GM12865 (cell line): ENCODE results near the gene SMPX.

ENCODE experiments used
- DNase-seq: peaks from one replicate; pipeline ENCODE4 v3.0.0; 2010; ENCODE audit warnings: low read depth
- H3K4me3 ChIP-seq: 2 replicates; pipeline ENCODE4 v1.5.1; 2011; ENCODE audit warnings: mild to moderate bottlenecking, low read depth, low read length, control low read depth
- TF ChIP-seq, protein P1 (sequence below): IDR thresholded peaks from 2 replicates; pipeline ENCODE4 v1.5.1; 2011; ENCODE audit warnings: low read length, control low read depth, low read depth, inconsistent platforms; ENCODE audit not compliant: insufficient read depth; ENCODE audit errors: missing control alignments

Gene SMPX

DNA sequence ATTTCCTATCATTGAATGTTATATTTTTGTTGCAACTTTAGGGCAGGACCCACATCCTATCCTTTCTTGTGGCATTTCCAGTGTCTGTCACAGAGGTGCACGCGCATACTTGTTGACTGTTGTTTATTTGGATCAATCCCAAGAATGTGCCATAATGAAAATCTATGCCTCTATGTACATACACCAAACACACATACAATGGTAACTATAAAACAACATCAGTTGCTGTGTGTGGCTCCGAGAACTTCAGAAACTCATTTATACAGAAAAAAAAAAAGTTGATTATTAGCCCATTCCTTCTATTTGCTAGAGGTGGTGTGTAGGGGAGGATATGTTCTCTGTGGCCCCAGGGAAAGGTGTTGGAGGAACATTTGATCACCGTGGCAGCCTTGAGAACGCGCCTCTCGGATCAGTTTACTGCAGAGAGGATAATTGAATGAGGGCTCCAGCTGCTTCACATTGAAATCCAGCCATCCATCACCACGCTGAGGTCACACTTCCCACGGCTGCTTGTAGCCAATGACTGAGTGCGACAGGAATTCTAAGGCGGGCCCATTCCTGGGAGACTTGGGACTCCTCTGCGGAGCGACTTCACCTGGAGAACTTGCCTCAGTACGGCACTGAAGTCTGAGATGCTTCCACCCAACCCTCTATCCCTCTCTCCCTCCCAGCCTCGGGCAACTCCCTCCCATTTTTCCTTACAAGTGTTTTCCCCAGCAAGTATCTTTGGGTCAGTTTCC lies 19.5 kb downstream of the SMPX start:
- TF ChIP-seq, protein P1, sequence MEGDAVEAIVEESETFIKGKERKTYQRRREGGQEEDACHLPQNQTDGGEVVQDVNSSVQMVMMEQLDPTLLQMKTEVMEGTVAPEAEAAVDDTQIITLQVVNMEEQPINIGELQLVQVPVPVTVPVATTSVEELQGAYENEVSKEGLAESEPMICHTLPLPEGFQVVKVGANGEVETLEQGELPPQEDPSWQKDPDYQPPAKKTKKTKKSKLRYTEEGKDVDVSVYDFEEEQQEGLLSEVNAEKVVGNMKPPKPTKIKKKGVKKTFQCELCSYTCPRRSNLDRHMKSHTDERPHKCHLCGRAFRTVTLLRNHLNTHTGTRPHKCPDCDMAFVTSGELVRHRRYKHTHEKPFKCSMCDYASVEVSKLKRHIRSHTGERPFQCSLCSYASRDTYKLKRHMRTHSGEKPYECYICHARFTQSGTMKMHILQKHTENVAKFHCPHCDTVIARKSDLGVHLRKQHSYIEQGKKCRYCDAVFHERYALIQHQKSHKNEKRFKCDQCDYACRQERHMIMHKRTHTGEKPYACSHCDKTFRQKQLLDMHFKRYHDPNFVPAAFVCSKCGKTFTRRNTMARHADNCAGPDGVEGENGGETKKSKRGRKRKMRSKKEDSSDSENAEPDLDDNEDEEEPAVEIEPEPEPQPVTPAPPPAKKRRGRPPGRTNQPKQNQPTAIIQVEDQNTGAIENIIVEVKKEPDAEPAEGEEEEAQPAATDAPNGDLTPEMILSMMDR, result no peak
- H3K4me3 ChIP-seq, result no peak overlapping the region

DNA sequence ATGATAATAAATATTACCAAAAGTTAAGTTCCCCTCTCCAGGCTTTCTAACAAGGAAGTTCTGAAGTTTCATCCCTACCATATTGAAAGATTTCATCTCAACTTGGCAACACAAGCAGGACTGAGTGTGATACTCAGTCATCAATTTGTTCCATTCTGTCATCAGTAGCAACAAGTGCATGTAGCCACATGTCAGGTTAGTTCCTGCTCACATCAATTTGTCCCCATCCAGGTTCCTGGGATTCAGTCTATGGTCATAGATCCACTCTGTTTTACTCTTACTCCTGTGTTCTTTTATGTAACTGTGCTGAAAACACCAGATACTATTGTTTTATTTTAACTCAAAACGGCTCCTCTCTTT lies 22.2 kb downstream of the SMPX start:
- TF ChIP-seq, protein P1, result no peak
- no peak overlapping the region for H3K4me3 ChIP-seq

More for the DNA sequence above, 19.5 kb downstream of the SMPX start:
- DNase-seq, result no peak

DNA sequence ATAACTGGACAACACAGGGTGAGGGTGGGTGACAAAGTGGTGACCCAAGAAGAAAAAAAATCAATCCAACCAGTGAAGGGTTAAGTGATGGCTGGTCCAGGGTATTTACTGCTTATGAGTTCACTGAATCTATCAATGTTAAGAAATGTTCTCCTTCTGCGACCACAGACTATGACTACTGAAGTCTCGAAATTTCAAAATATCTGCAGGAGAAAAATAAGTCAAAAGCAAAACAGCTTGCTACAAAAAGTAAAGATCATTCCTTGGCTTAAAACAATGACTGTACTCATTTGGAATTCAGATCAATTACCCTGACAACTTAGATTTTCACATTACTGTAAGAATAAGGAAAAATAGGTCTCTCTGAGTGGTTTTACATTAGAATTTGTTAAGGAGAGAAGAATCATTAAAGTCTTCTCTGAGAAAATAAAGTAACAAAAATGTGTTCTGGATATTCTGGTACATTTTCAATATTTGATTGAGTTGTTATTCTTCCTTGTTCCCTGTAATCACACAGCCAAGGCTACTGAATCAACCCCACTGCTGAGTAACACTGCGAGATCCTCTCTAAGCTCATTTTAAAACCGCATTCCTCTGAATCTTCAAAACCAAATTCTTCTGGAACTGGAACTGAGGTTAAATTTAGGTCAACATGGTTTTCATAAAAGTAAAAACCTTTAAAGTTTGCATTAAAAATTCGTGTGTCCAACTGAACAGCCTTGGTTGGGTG lies 22.7 kb downstream of the SMPX start:
- no peak overlapping the region for H3K4me3 ChIP-seq
- TF ChIP-seq, protein P1, result no peak
- DNase-seq, result no peak

More for the DNA sequence above, 22.2 kb downstream of the SMPX start:
- DNase-seq, result no peak

DNA sequence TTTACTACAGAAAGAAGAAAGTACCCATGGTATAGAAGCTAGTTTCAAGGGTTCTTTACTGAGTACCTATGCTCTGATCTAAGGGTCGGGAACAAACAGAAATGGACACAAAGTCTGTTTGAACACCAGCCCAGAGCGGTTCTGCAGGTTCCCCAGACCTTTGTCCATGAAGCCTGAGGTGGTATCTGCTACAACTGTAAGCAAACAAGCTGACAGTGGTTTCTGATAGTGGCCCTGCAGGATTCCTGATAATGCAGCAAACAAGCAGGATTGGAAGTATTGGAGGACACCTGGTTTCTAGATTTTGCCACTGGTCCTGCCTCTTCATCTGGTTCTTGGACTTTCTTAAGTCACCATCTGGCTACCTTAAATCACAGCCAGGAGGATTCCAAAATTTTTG lies 23.7 kb downstream of the SMPX start:
- H3K4me3 ChIP-seq, result no peak overlapping the region
- TF ChIP-seq, protein P1, result no peak
- no peak for DNase-seq

DNA sequence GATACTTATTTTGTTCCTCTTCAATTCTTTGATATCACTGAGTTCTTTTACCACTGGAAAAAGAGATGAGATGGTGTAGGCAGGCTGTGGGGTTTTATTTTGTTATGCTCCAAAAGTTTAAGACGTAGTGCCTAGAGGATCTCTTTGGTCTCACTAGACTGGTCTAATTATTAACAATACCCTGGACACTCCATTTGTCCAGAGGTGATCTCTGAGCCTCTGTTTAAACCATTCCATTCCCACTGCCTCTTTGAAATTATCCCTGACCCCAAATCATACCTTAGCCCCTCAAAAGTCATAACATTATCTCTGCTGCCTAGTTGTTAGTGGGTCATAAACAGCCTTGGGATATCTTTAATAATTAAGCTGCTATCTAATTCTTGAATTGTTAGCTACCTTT lies 24.2 kb downstream of the SMPX start:
- H3K4me3 ChIP-seq, result no peak overlapping the region
- DNase-seq, result no peak
- TF ChIP-seq, protein P1, result no peak

DNA sequence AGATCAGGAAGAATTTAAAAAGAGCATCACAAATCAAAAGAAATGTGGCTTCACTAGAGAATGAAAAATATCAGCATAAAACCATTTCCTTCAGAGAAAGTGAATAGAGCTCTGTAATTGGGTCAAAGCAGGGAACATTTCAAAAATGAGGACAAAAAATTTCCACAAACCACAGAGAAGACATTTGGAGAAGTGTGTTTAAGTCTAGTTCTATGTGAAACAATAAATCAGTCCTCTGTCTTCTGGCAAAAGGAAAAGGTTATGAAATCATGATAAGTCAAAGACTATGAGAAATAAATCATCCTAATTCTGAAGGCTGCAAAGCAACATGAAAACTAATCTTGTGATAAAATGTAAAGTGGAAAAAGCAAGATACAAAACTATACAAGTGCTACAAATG lies 27.9 kb downstream of the SMPX start:
- DNase-seq, result no peak
- H3K4me3 ChIP-seq, result no peak overlapping the region
- TF ChIP-seq, protein P1, result no peak
